ENCODE results near the gene SRPK1.

SRPK1 gene

GRCh38 chr6:35852994-35853393 is 67.9 kb downstream of the SRPK1 start:
- H3K4me3 ChIP-seq (ENCODE audit: low read length): no peak overlapping the region
- H3K9ac ChIP-seq (ENCODE audit: low read length): no peak overlapping the region
- peaks cover 43% of the 10 kb centered on the region for H3K36me3 ChIP-seq (ENCODE audit: control insufficient read depth, insufficient read depth, low read length, severe bottlenecking)
- H3K27me3 ChIP-seq (replicated peaks; ENCODE audit: control insufficient read depth, insufficient read depth, low read length): no peaks in the 10 kb centered on the region
- peaks cover 4% of the 10 kb centered on the region for H3K9me3 ChIP-seq (ENCODE audit: control insufficient read depth, low read length)
- no peak for DNase-seq (ENCODE audit: low read depth)
- H3K4me1 ChIP-seq (ENCODE audit: control insufficient read depth, insufficient read depth, low read length): no peaks in the 10 kb centered on the region

- no peaks in the 10 kb centered on the region for H3K27me3 ChIP-seq (replicated peaks; ENCODE audit: control insufficient read depth, insufficient read depth, low read length)
- H3K36me3 ChIP-seq (ENCODE audit: control insufficient read depth, insufficient read depth, low read length, severe bottlenecking): peaks cover 29% of the 10 kb centered on the region
- H3K9me3 ChIP-seq (ENCODE audit: control insufficient read depth, low read length): peaks cover 4% of the 10 kb centered on the region
- no peaks in the 10 kb centered on the region for H3K4me1 ChIP-seq (ENCODE audit: control insufficient read depth, insufficient read depth, low read length)
- no peak overlapping the region for H3K4me3 ChIP-seq (ENCODE audit: low read length)
- DNase-seq (ENCODE audit: low read depth): no peak
- no peak overlapping the region for H3K9ac ChIP-seq (ENCODE audit: low read length)
These were observed 70.7 kb downstream of the SRPK1 start for GRCh38 chr6:35850208-35850607.

GRCh38 chr6:35844290-35844689 is 76.6 kb downstream of the SRPK1 start:
- no peaks in the 10 kb centered on the region for H3K4me1 ChIP-seq (ENCODE audit: control insufficient read depth, insufficient read depth, low read length)
- H3K9me3 ChIP-seq (ENCODE audit: control insufficient read depth, low read length): peaks cover 4% of the 10 kb centered on the region
- H3K36me3 ChIP-seq (ENCODE audit: control insufficient read depth, insufficient read depth, low read length, severe bottlenecking): peaks cover 20% of the 10 kb centered on the region
- H3K9ac ChIP-seq (ENCODE audit: low read length): no peak overlapping the region
- DNase-seq (ENCODE audit: low read depth): no peak
- H3K4me3 ChIP-seq (ENCODE audit: low read length): no peak overlapping the region
- no peaks in the 10 kb centered on the region for H3K27me3 ChIP-seq (replicated peaks; ENCODE audit: control insufficient read depth, insufficient read depth, low read length)

GRCh38 chr6:35842381-35842780 is 78.5 kb downstream of the SRPK1 start:
- no peak for DNase-seq (ENCODE audit: low read depth)
- Histone ChIP-seq H3K9me3 (ENCODE audit: control insufficient read depth, low read length) (no peaks in the 10 kb centered on the region), H3K9ac (ENCODE audit: low read length) (no peak overlapping the region), H3K27me3 (replicated peaks; ENCODE audit: control insufficient read depth, insufficient read depth, low read length) (no peaks in the 10 kb centered on the region), H3K36me3 (ENCODE audit: control insufficient read depth, insufficient read depth, low read length, severe bottlenecking) (peaks cover 30% of the 10 kb centered on the region), H3K4me3 (ENCODE audit: low read length) (no peak overlapping the region), H3K4me1 (ENCODE audit: control insufficient read depth, insufficient read depth, low read length) (no peaks in the 10 kb centered on the region)

GRCh38 chr6:35839019-35839418 is 81.9 kb downstream of the SRPK1 start:
- no peak overlapping the region for H3K4me3 ChIP-seq (ENCODE audit: low read length)
- no peaks in the 10 kb centered on the region for H3K4me1 ChIP-seq (ENCODE audit: control insufficient read depth, insufficient read depth, low read length)
- no peak for DNase-seq (ENCODE audit: low read depth)
- peaks cover 43% of the 10 kb centered on the region for H3K36me3 ChIP-seq (ENCODE audit: control insufficient read depth, insufficient read depth, low read length, severe bottlenecking)
- no peaks in the 10 kb centered on the region for H3K9me3 ChIP-seq (ENCODE audit: control insufficient read depth, low read length)
- H3K9ac ChIP-seq (ENCODE audit: low read length): no peak overlapping the region
- H3K27me3 ChIP-seq (replicated peaks; ENCODE audit: control insufficient read depth, insufficient read depth, low read length): no peaks in the 10 kb centered on the region

GRCh38 chr6:35833536-35833935 is 87.4 kb downstream of the SRPK1 start:
- Histone ChIP-seq H3K9ac (ENCODE audit: low read length) (no peak overlapping the region), H3K4me1 (ENCODE audit: control insufficient read depth, insufficient read depth, low read length) (no peaks in the 10 kb centered on the region), H3K27me3 (replicated peaks; ENCODE audit: control insufficient read depth, insufficient read depth, low read length) (no peaks in the 10 kb centered on the region), H3K36me3 (ENCODE audit: control insufficient read depth, insufficient read depth, low read length, severe bottlenecking) (peaks cover 24% of the 10 kb centered on the region), H3K9me3 (ENCODE audit: control insufficient read depth, low read length) (no peaks in the 10 kb centered on the region), H3K4me3 (ENCODE audit: low read length) (no peak overlapping the region)
- peak; percentile 17 for DNase-seq (ENCODE audit: low read depth)

GRCh38 chr6:35831257-35832007 is 89.5 kb downstream of the SRPK1 start:
- Histone ChIP-seq H3K36me3 (ENCODE audit: control insufficient read depth, insufficient read depth, low read length, severe bottlenecking) (peaks cover 17% of the 10 kb centered on the region), H3K4me1 (ENCODE audit: control insufficient read depth, insufficient read depth, low read length) (no peaks in the 10 kb centered on the region), H3K27me3 (replicated peaks; ENCODE audit: control insufficient read depth, insufficient read depth, low read length) (no peaks in the 10 kb centered on the region), H3K9me3 (ENCODE audit: control insufficient read depth, low read length) (no peaks in the 10 kb centered on the region), H3K9ac (ENCODE audit: low read length) (no peak overlapping the region), H3K4me3 (ENCODE audit: low read length) (no peak overlapping the region)
- DNase-seq (ENCODE audit: low read depth): no peak

- no peak overlapping the region for H3K4me3 ChIP-seq (ENCODE audit: low read length)
- peaks cover 2% of the 10 kb centered on the region for H3K36me3 ChIP-seq (ENCODE audit: control insufficient read depth, insufficient read depth, low read length, severe bottlenecking)
- no peak for DNase-seq (ENCODE audit: low read depth)
- no peaks in the 10 kb centered on the region for H3K27me3 ChIP-seq (replicated peaks; ENCODE audit: control insufficient read depth, insufficient read depth, low read length)
- no peaks in the 10 kb centered on the region for H3K9me3 ChIP-seq (ENCODE audit: control insufficient read depth, low read length)
- no peak overlapping the region for H3K9ac ChIP-seq (ENCODE audit: low read length)
- H3K4me1 ChIP-seq (ENCODE audit: control insufficient read depth, insufficient read depth, low read length): no peaks in the 10 kb centered on the region
These were observed 91.6 kb downstream of the SRPK1 start for GRCh38 chr6:35829306-35829705.

GRCh38 chr6:35824552-35825192 is 96.2 kb downstream of the SRPK1 start:
- DNase-seq (ENCODE audit: low read depth): no peak
- Histone ChIP-seq H3K4me1 (ENCODE audit: control insufficient read depth, insufficient read depth, low read length) (no peaks in the 10 kb centered on the region), H3K9me3 (ENCODE audit: control insufficient read depth, low read length) (no peaks in the 10 kb centered on the region), H3K9ac (ENCODE audit: low read length) (no peak overlapping the region), H3K36me3 (ENCODE audit: control insufficient read depth, insufficient read depth, low read length, severe bottlenecking) (no peaks in the 10 kb centered on the region), H3K27me3 (replicated peaks; ENCODE audit: control insufficient read depth, insufficient read depth, low read length) (no peaks in the 10 kb centered on the region), H3K4me3 (ENCODE audit: low read length) (no peak overlapping the region)

GRCh38 chr6:35823601-35824000 is 97.3 kb downstream of the SRPK1 start:
- no peak for DNase-seq (ENCODE audit: low read depth)
- Histone ChIP-seq H3K9ac (ENCODE audit: low read length) (no peak overlapping the region), H3K4me1 (ENCODE audit: control insufficient read depth, insufficient read depth, low read length) (no peaks in the 10 kb centered on the region), H3K9me3 (ENCODE audit: control insufficient read depth, low read length) (no peaks in the 10 kb centered on the region), H3K27me3 (replicated peaks; ENCODE audit: control insufficient read depth, insufficient read depth, low read length) (peaks cover 3% of the 10 kb centered on the region), H3K36me3 (ENCODE audit: control insufficient read depth, insufficient read depth, low read length, severe bottlenecking) (no peaks in the 10 kb centered on the region), H3K4me3 (ENCODE audit: low read length) (no peak overlapping the region)

GRCh38 chr6:35817515-35817914 is 103.4 kb downstream of the SRPK1 start:
- Histone ChIP-seq H3K27me3 (replicated peaks; ENCODE audit: control insufficient read depth, insufficient read depth, low read length) (peaks cover 13% of the 10 kb centered on the region), H3K4me3 (ENCODE audit: low read length) (no peak overlapping the region), H3K36me3 (ENCODE audit: control insufficient read depth, insufficient read depth, low read length, severe bottlenecking) (no peaks in the 10 kb centered on the region), H3K9me3 (ENCODE audit: control insufficient read depth, low read length) (peaks cover 11% of the 10 kb centered on the region), H3K4me1 (ENCODE audit: control insufficient read depth, insufficient read depth, low read length) (no peaks in the 10 kb centered on the region), H3K9ac (ENCODE audit: low read length) (no peak overlapping the region)
- no peak for DNase-seq (ENCODE audit: low read depth)

- DNase-seq (ENCODE audit: low read depth): no peak
- peaks cover 21% of the 10 kb centered on the region for H3K27me3 ChIP-seq (replicated peaks; ENCODE audit: control insufficient read depth, insufficient read depth, low read length)
- peaks cover under 1% of the 10 kb centered on the region for H3K9me3 ChIP-seq (ENCODE audit: control insufficient read depth, low read length)
- H3K4me3 ChIP-seq (ENCODE audit: low read length): no peak overlapping the region
- no peak overlapping the region for H3K9ac ChIP-seq (ENCODE audit: low read length)
- H3K36me3 ChIP-seq (ENCODE audit: control insufficient read depth, insufficient read depth, low read length, severe bottlenecking): no peaks in the 10 kb centered on the region
- H3K4me1 ChIP-seq (ENCODE audit: control insufficient read depth, insufficient read depth, low read length): peaks cover 4% of the 10 kb centered on the region
These were observed 109.3 kb downstream of the SRPK1 start for GRCh38 chr6:35811699-35811995.

All from adipocyte (in vitro differentiated cells).